ENCODE data around the gene CSK. TPM values are rescaled to one million over a fixed set of nuclear protein-coding genes. Genes with fewer than 3 reads are reported as not detected.

The CSK gene
- total and polyA plus RNA-seq, 2 experiments from 2014 or later, result 11.0 to 18.0 TPM

GRCh38 chr15:74804935-74805334, 23.1 kb downstream of the CSK start:
- Histone ChIP-seq H3K36me3 (ENCODE audit: low read depth) (0 out of 2 replicates have a peak, but pooled peaks cover 5% of the 10 kb centered on the region), H4K20me1 (ENCODE audit: insufficient read depth) (no peaks in the 10 kb centered on the region), H3F3A (ENCODE audit: insufficient read depth) (no peaks in the 10 kb centered on the region), H3K4me3 (no peak overlapping the region), H3K9me2 (ENCODE audit: insufficient read depth) (no peaks in the 10 kb centered on the region), H3K9ac (no peak overlapping the region), H3K79me2 (ENCODE audit: insufficient read depth) (no peaks in the 10 kb centered on the region), H3K27ac (no peak overlapping the region), H2AFZ (no peak overlapping the region), H3K27me3 (replicated peaks; ENCODE audit: insufficient read depth) (no peaks in the 10 kb centered on the region), H3K9me3 (ENCODE audit: low read depth) (no peaks in the 10 kb centered on the region), H3K4me1 (ENCODE audit: insufficient read depth) (no peaks in the 10 kb centered on the region), H3K4me2 (ENCODE audit: unreplicated experiment) (no peak overlapping the region)
- DNase-seq, result no peak
- 81 to 86% methylated on average over 6 of the region's 6 CpGs for WGBS, 2 experiments (ENCODE audit: low coverage in 1 of 2, low lambda C conversion rate in 2 of 2, missing lambda C conversion rate in 2 of 2)
- TF ChIP-seq EZH2 (IDR thresholded peaks at IDR 0.05; ENCODE audit: insufficient read depth, poor library complexity, severe bottlenecking) (no peak), EZH2phosphoT487 (IDR thresholded peaks at IDR 0.05; ENCODE audit: insufficient read depth, low read depth) (no peak)
- in situ Hi-C loops (cut with MboI), result no loop called here

- in situ Hi-C loops (cut with MboI), result no loop called here
- 54 to 58% methylated on average over 5 of the region's 5 CpGs for WGBS, 2 experiments (ENCODE audit: low coverage in 1 of 2, low lambda C conversion rate in 2 of 2, missing lambda C conversion rate in 2 of 2)
Observed at GRCh38 chr15:74807282-74807681, 25.4 kb downstream of the CSK start.

GRCh38 chr15:74808078-74808839, 26.4 kb downstream of the CSK start:
- TF ChIP-seq EZH2phosphoT487 (IDR thresholded peaks at IDR 0.05; ENCODE audit: insufficient read depth, low read depth) (no peak), EZH2 (IDR thresholded peaks at IDR 0.05; ENCODE audit: insufficient read depth, poor library complexity, severe bottlenecking) (no peak)
- Histone ChIP-seq H2AFZ (no peak overlapping the region), H3K79me2 (ENCODE audit: insufficient read depth) (no peaks in the 10 kb centered on the region), H3K36me3 (ENCODE audit: low read depth) (0 out of 2 replicates have a peak, but pooled peaks cover 5% of the 10 kb centered on the region), H3K27me3 (replicated peaks; ENCODE audit: insufficient read depth) (no peaks in the 10 kb centered on the region), H3K27ac (no peak overlapping the region), H3K4me1 (ENCODE audit: insufficient read depth) (no peaks in the 10 kb centered on the region), H3K4me2 (ENCODE audit: unreplicated experiment) (no peak overlapping the region), H3K9ac (no peak overlapping the region), H3F3A (ENCODE audit: insufficient read depth) (no peaks in the 10 kb centered on the region), H3K9me2 (ENCODE audit: insufficient read depth) (no peaks in the 10 kb centered on the region), H3K9me3 (ENCODE audit: low read depth) (no peaks in the 10 kb centered on the region), H3K4me3 (no peak overlapping the region), H4K20me1 (ENCODE audit: insufficient read depth) (no peaks in the 10 kb centered on the region)
- 74% methylated on average over 18 of the region's 18 CpGs for WGBS, 2 experiments (ENCODE audit: low coverage in 1 of 2, low lambda C conversion rate in 2 of 2, missing lambda C conversion rate in 2 of 2)
- DNase-seq, result no peak
- in situ Hi-C loops (cut with MboI), result no loop called here

More at GRCh38 chr15:74807282-74807681, 25.4 kb downstream of the CSK start:
- H3K4me1 ChIP-seq (ENCODE audit: insufficient read depth), result no peaks in the 10 kb centered on the region
- no peaks in the 10 kb centered on the region for H3K79me2 ChIP-seq (ENCODE audit: insufficient read depth)
- H3K27me3 ChIP-seq (replicated peaks; ENCODE audit: insufficient read depth), result no peaks in the 10 kb centered on the region
- H3K27ac ChIP-seq, result no peak overlapping the region
- no peaks in the 10 kb centered on the region for H3K9me3 ChIP-seq (ENCODE audit: low read depth)
- no peak for TF ChIP-seq EZH2 (IDR thresholded peaks at IDR 0.05; ENCODE audit: insufficient read depth, poor library complexity, severe bottlenecking)
- TF ChIP-seq EZH2phosphoT487 (IDR thresholded peaks at IDR 0.05; ENCODE audit: insufficient read depth, low read depth), result no peak
- H2AFZ ChIP-seq, result no peak overlapping the region
- no peaks in the 10 kb centered on the region for H3F3A ChIP-seq (ENCODE audit: insufficient read depth)
- H4K20me1 ChIP-seq (ENCODE audit: insufficient read depth), result no peaks in the 10 kb centered on the region
- H3K4me2 ChIP-seq (ENCODE audit: unreplicated experiment), result no peak overlapping the region
- H3K9me2 ChIP-seq (ENCODE audit: insufficient read depth), result no peaks in the 10 kb centered on the region
- DNase-seq, result no peak
- H3K36me3 ChIP-seq (ENCODE audit: low read depth), result 0 out of 2 replicates have a peak, but pooled peaks cover 5% of the 10 kb centered on the region
- H3K4me3 ChIP-seq, result no peak overlapping the region
- H3K9ac ChIP-seq, result no peak overlapping the region

- no peaks in the 10 kb centered on the region for H3K9me3 ChIP-seq (ENCODE audit: low read depth)
- H3K4me2 ChIP-seq (ENCODE audit: unreplicated experiment), result no peak overlapping the region
- H3F3A ChIP-seq (ENCODE audit: insufficient read depth), result no peaks in the 10 kb centered on the region
- H3K27ac ChIP-seq, result no peak overlapping the region
- H3K4me1 ChIP-seq (ENCODE audit: insufficient read depth), result no peaks in the 10 kb centered on the region
- H3K79me2 ChIP-seq (ENCODE audit: insufficient read depth), result no peaks in the 10 kb centered on the region
- in situ Hi-C loops (cut with MboI), result no loop called here
- no peak for TF ChIP-seq EZH2phosphoT487 (IDR thresholded peaks at IDR 0.05; ENCODE audit: insufficient read depth, low read depth)
- TF ChIP-seq EZH2 (IDR thresholded peaks at IDR 0.05; ENCODE audit: insufficient read depth, poor library complexity, severe bottlenecking), result no peak
- no peaks in the 10 kb centered on the region for H3K9me2 ChIP-seq (ENCODE audit: insufficient read depth)
- no peak overlapping the region for H3K4me3 ChIP-seq
- no peak overlapping the region for H3K9ac ChIP-seq
- H3K27me3 ChIP-seq (replicated peaks; ENCODE audit: insufficient read depth), result no peaks in the 10 kb centered on the region
- no peaks in the 10 kb centered on the region for H4K20me1 ChIP-seq (ENCODE audit: insufficient read depth)
- no peak for DNase-seq
- H3K36me3 ChIP-seq (ENCODE audit: low read depth), result 0 out of 2 replicates have a peak, but pooled peaks cover 5% of the 10 kb centered on the region
- H2AFZ ChIP-seq, result no peak overlapping the region
- WGBS, 2 experiments (ENCODE audit: low coverage in 1 of 2, low lambda C conversion rate in 2 of 2, missing lambda C conversion rate in 2 of 2), result 57 to 59% methylated on average over 4 of the region's 4 CpGs
Observed at GRCh38 chr15:74808840-74809229, 27.0 kb downstream of the CSK start.

All from GM23248 (cell line).